Activated T-cell treated with anti-CD3 and anti-CD28 coated beads, Interleukin-2, amount 50 U/mL, for 4 hours (primary cell): ENCODE measurements around the gene DES. TPM values are rescaled to one million over a fixed set of nuclear protein-coding genes. Genes with fewer than 3 reads are reported as not detected.

Experiments used
- ATAC-seq, 2 donors: fragments of 200-7000 bp; cut with Tn5 transposase; one replicate each; pipeline ENCODE4 v1.10.0; 2021
- DNase-seq: peaks from one replicate; pipeline ENCODE4 v3.0.0-alpha.2; 2020
- H3K27me3 Mint-ChIP-seq: one replicate; pipeline ENCODE4 v1.8.0; 2021; ENCODE audit warnings: low read depth, mixed read lengths
- H3K36me3 Mint-ChIP-seq: one replicate; pipeline ENCODE4 v1.8.0; 2022; ENCODE audit warnings: mixed read lengths; ENCODE audit not compliant: insufficient read depth
- H3K4me1 Mint-ChIP-seq: one replicate; pipeline ENCODE4 v1.8.0; 2021; ENCODE audit warnings: low read depth, mixed read lengths
- H3K4me3 Mint-ChIP-seq: one replicate; pipeline ENCODE4 v1.8.0; 2021; ENCODE audit warnings: mild to moderate bottlenecking, moderate library complexity, mixed read lengths
- H3K9me3 Mint-ChIP-seq: one replicate; pipeline ENCODE4 v1.8.0; 2021; ENCODE audit warnings: mixed read lengths
- total RNA-seq, 3 donors: library from RNA; stranded (reverse); gene quantifications; one replicate each; pipeline ENCODE4 v1.2.1, GENCODE V29; 2021

The DES gene
- total RNA-seq, 3 donors from 2014 or later: 0.49 to 0.61 (median 0.58) TPM

DNA sequence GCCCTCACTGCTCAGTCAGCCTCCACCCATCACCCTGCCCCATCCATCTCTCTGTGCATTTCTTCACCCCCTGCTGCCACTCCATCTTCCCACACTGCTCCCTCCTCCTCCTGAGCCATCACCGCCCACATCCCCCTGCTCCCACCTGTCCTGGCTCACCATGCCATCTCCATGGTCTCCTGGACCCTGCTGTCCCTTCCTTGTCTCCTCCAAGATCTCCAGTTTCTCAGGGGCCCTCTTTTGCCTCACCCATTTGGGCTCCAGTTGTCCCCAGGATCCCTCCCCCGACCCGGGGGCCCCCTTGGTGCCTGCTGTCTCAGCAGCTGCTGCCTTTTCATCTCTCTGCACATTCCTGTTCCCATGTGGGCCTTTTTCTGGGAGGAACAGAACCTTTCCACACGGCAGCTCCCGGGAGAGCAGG is 27.1 kb downstream of the DES start:
- Mint-ChIP-seq H3K4me1 (peaks cover 17% of the 10 kb centered on the region), H3K9me3 (no peaks in the 10 kb centered on the region), H3K36me3 (no peaks in the 10 kb centered on the region), H3K4me3 (no peak overlapping the region), H3K27me3 (peaks cover 32% of the 10 kb centered on the region)
- DNase-seq: no peak
- no peak for ATAC-seq

DNA sequence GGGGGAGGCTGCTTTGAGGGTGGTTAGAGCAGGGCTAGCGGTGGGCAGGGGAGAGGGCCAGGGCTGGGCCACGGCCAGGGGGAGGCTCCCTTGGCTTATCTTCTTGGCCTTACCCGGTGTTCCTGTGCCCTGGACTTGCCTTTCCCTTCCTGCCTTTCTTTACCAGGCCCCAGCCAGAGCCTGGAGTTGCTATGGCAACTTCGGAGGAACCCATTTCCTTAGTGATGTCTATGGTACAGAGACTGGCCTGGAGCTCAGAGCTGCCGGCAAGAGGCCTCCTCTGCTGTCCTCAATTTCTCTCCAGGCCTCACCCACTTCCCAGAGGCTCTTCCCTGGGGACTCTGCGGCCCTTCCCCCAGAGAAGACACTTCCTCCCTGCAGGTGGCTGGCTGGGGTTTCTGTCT is 27.9 kb downstream of the DES start:
- no peaks in the 10 kb centered on the region for H3K36me3 Mint-ChIP-seq
- no peaks in the 10 kb centered on the region for H3K9me3 Mint-ChIP-seq
- ATAC-seq: no peak
- H3K4me3 Mint-ChIP-seq: no peak overlapping the region
- peaks cover 12% of the 10 kb centered on the region for H3K4me1 Mint-ChIP-seq
- H3K27me3 Mint-ChIP-seq: peaks cover 31% of the 10 kb centered on the region
- DNase-seq: no peak

DNA sequence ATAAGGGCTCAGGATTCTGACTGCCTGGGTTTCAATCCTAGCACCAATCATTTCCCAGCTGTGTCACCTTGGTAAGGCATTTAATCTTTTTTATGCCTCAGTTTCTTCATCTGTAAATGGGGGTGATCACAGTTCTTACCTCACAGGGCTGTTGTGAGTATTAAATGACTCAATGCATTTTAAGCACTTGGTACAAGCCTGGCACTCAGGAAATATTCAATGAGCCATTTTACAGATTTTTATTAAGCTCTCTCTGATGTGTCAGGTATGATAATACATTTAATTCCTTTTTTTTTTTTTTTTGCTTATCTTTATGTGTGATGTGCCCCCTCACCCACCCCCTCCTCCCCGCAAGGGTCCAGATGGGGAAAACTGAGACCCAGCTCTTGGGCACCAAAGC is 28.5 kb downstream of the DES start:
- Mint-ChIP-seq H3K27me3 (peaks cover 31% of the 10 kb centered on the region), H3K4me3 (no peak overlapping the region), H3K4me1 (peaks cover 9% of the 10 kb centered on the region), H3K9me3 (no peaks in the 10 kb centered on the region), H3K36me3 (no peaks in the 10 kb centered on the region)
- DNase-seq: no peak
- ATAC-seq: no peak

DNA sequence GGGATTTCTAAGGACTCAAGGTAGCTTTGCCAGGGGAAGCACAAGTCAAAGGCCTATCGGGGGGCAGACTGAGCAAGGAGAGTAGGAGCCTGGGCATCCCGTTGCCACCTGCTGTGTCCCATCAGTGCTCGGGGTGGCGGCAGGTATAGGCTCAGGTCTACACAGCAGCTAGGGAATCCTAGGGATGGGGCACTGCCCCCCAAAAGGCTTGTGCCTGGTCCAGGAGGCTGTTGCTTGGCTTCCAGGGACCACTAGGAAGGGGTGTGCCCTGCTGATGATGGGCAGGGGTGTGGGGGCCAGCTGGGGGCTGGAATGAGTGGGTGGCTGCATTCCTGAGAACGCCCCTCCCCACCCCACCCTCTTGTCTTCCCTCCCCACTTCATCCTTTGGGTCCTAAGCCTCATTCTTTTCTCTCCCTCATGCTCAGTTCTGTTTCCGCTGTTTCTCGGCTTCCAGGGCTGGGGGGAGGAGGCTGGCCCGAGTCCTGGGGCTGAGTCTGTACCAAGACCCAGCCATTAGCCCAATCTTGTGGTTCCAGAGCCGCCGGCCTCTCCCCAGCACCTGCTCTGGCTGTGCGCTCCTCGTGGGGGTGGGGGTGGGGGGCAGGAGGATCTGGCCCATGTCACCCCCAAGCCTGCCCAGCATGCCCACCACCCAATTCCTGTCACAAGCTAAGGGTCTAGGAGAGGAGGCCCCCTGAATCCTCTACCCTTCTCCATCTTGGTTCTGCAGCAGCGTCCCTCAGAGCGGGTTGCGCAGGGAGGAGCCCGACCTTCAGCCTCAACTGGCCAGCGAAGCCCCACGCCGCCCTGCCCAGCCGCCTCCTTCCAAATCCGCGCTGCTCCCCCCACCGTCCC is 29.3 kb downstream of the DES start:
- ATAC-seq (no peak), DNase-seq (no peak)
- no peak overlapping the region for H3K4me3 Mint-ChIP-seq
- no peaks in the 10 kb centered on the region for H3K36me3 Mint-ChIP-seq
- H3K27me3 Mint-ChIP-seq: peaks cover 31% of the 10 kb centered on the region
- no peaks in the 10 kb centered on the region for H3K9me3 Mint-ChIP-seq
- H3K4me1 Mint-ChIP-seq: peaks cover 9% of the 10 kb centered on the region

DNA sequence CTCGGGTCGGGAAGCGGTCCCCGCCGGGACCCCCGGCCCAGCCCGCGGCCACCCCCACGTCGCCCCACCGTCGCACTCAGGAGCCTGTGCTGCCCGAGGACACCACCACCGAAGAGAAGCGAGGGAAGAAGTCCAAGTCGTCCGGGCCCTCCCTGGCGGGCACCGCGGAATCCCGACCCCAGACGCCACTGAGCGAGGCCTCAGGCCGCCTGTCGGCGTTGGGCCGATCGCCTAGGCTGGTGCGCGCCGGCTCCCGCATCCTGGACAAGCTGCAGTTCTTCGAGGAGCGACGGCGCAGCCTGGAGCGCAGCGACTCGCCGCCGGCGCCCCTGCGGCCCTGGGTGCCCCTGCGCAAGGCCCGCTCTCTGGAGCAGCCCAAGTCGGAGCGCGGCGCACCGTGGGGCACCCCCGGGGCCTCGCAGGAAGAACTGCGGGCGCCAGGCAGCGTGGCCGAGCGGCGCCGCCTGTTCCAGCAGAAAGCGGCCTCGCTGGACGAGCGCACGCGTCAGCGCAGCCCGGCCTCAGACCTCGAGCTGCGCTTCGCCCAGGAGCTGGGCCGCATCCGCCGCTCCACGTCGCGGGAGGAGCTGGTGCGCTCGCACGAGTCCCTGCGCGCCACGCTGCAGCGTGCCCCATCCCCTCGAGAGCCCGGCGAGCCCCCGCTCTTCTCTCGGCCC is 30.1 kb downstream of the DES start:
- no peak overlapping the region for H3K4me3 Mint-ChIP-seq
- H3K27me3 Mint-ChIP-seq: peaks cover 30% of the 10 kb centered on the region
- DNase-seq (no peak), ATAC-seq (peak; percentile 53 to 56)
- no peaks in the 10 kb centered on the region for H3K36me3 Mint-ChIP-seq
- peaks cover 2% of the 10 kb centered on the region for H3K4me1 Mint-ChIP-seq
- no peaks in the 10 kb centered on the region for H3K9me3 Mint-ChIP-seq

DNA sequence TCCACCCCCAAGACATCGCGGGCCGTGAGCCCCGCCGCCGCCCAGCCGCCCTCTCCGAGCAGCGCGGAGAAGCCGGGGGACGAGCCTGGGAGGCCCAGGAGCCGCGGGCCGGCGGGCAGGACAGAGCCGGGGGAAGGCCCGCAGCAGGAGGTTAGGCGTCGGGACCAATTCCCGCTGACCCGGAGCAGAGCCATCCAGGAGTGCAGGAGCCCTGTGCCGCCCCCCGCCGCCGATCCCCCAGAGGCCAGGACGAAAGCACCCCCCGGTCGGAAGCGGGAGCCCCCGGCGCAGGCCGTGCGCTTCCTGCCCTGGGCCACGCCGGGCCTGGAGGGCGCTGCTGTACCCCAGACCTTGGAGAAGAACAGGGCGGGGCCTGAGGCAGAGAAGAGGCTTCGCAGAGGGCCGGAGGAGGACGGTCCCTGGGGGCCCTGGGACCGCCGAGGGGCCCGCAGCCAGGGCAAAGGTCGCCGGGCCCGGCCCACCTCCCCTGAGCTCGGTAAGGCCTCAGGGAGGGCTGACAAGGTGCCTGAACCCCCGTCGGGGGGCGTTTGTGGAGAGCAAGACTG is 30.7 kb downstream of the DES start:
- peaks cover 2% of the 10 kb centered on the region for H3K4me1 Mint-ChIP-seq
- DNase-seq (no peak), ATAC-seq (peak; percentile 70 to 74)
- H3K4me3 Mint-ChIP-seq: no peak overlapping the region
- no peaks in the 10 kb centered on the region for H3K9me3 Mint-ChIP-seq
- peaks cover 30% of the 10 kb centered on the region for H3K27me3 Mint-ChIP-seq
- no peaks in the 10 kb centered on the region for H3K36me3 Mint-ChIP-seq

DNA sequence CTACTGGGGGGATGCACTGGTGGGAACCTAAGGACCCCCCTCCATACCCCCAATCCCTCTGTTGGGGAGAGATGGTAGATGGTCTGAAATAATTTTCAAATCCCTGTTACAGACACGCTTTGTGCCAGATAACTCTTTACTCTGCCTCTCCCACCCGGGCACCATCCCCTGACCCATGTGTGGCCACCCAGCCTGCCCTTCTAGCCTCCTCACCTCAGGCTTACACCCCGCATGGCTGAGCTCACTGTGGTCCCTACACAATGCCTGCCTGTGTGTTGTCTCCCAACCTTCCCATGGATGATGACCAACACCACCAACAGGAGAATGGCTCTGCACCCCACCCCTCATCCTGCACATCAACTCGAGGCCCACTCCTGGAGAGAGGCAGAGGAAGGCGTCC is 31.4 kb downstream of the DES start:
- DNase-seq (no peak), ATAC-seq (no peak)
- no peaks in the 10 kb centered on the region for H3K9me3 Mint-ChIP-seq
- H3K4me3 Mint-ChIP-seq: no peak overlapping the region
- peaks cover 30% of the 10 kb centered on the region for H3K27me3 Mint-ChIP-seq
- H3K36me3 Mint-ChIP-seq: no peaks in the 10 kb centered on the region
- H3K4me1 Mint-ChIP-seq: peaks cover 2% of the 10 kb centered on the region

DNA sequence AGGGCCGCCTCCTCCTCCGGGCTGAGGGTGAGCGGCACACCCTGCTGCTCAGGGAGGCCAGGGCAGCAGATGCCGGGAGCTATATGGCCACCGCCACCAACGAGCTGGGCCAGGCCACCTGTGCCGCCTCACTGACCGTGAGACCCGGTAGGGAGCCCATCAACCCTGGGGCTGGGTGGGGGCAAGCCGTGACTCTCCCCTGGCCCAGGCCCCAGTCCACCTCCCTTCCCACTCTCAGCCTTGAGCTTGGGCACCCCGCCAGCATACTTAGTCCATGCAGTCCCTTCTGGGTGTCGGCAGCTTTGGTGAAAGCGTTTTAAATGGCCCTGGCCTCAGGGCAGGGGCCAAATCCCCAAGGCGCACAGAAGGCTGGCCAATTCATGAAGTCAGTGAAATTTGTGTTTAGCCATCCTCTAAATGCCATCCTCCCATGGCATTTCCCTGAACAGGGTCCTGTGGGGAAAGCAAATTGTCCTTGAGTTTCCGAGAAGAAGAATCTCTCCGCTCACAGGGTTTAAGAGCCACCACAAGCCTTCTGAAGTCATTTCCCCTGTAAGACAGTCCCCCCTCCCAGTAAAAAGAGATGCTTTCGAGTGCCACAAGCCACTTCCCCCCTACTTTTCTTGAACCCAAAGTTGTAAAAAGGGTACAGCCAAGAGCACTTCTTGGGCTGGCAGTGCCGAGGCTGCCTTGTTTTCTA is 33.6 kb downstream of the DES start:
- Mint-ChIP-seq H3K9me3 (no peaks in the 10 kb centered on the region), H3K27me3 (peaks cover 28% of the 10 kb centered on the region), H3K4me3 (no peak overlapping the region), H3K36me3 (no peaks in the 10 kb centered on the region), H3K4me1 (peaks cover 2% of the 10 kb centered on the region)
- DNase-seq (no peak), ATAC-seq (no peak)

DNA sequence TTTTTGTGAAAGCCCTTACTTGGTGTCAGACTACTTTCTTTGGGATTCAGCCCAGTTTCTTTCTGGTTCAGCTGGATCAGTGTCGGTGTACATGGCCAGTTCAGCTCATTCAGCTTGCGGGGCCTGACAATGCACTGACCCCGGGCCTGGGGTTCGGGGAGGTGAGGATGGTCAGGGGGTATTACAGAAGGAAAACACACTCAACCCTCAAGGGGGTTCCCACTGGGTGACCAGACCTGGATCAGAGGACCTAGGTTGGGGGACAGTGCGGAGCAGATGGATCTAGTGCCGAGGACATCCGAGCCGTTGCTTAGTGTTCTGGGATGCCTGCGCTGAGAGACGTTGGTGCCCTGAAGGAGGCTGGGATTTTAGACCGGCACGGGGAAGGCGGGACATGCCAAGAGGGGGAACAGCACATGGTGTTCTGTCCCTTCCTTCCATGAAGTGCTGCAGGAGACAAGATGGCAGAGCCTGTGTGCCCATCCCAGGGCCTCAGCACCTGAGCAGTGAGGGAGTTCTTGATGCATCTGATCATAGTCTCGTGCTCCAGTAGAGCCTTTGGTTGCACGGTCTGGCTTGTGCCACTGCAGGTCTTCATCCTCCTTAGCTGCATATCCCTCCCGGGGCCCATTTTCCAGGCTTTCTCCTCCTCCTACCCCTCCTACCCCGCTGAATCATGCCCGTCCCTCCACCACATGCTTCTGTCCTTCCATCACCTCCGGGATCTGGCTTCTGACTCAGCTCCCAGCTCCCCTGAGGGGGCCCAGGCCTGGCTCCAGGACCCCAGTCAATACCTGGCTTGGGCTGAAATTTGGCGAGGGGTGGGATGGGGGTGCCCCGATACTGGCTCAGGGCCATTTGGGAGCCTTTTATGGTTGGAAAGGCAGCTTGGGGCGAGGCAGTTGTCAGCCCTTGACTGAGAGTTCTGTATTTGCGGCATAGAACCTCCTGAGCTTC is 34.5 kb downstream of the DES start:
- no peak for DNase-seq
- peaks cover 2% of the 10 kb centered on the region for H3K4me1 Mint-ChIP-seq
- H3K4me3 Mint-ChIP-seq: no peak overlapping the region
- H3K27me3 Mint-ChIP-seq: peaks cover 21% of the 10 kb centered on the region
- no peaks in the 10 kb centered on the region for H3K36me3 Mint-ChIP-seq
- no peak for ATAC-seq
- H3K9me3 Mint-ChIP-seq: no peaks in the 10 kb centered on the region

DNA sequence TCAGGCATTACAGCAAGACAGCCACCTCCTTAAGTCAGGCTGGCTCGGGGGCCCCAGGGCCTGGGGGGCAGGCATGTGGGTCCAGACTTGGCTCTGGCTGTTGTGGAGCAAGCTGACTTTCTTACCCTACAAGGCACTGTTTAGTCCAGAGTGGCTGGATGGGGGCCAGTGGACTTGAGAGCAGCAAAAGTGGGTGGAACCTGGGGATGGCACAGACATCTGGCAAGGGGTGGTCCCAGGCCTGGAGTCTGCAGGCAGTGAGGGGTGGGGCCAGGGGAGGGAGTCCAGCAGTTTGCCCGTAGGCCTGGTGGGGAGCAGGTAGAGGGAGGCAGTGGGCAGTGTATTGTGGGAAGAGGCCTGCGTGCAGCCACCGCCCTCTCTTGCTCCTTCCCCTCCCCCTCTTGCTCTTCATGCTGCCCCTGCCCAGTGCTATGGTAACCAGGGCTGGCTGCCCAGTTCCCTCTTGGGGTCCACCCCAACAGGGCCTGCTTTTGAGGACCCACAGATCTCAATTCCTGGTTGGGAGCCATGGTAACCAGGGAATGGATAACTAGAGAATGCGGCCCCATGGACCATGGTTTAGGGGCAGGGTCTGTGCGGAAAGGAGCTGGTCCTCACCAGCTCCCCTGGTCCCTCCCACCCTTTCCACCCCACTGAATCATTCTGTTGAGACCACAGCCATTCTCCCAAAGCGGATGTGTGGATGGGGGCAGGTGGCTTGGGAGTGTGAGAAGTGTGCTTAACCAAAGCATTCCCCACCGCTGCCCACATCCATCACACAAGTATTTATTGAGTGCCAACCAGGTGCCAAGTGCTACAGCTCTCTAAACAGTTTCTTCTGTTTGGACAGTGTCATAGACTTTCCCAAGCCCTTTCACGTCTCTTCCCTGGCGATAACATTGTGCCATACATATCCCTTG is 35.8 kb downstream of the DES start:
- peaks cover 20% of the 10 kb centered on the region for H3K27me3 Mint-ChIP-seq
- no peaks in the 10 kb centered on the region for H3K9me3 Mint-ChIP-seq
- H3K36me3 Mint-ChIP-seq: no peaks in the 10 kb centered on the region
- DNase-seq (no peak), ATAC-seq (no peak)
- peaks cover 5% of the 10 kb centered on the region for H3K4me1 Mint-ChIP-seq
- H3K4me3 Mint-ChIP-seq: no peak overlapping the region

DNA sequence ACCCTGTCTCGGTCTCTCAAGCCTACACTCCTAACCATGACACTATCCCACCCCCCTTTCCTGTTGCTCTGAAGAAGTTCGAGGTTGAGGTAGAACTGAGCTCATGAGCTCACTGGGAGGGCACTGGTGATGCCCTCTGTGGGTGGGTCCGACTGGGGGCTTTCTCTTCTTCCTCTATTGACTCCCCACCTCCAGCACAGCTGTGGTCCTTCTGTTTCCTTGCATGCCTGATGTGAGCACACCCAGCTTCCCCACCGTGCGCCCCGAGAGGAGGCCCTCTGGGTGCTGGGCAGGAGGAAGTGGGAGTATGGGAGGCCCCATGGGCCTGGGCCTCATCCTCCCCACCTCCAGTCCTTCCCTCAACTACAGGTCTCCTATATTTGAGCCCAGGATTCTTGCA is 37.4 kb downstream of the DES start:
- Mint-ChIP-seq H3K36me3 (no peaks in the 10 kb centered on the region), H3K4me3 (no peak overlapping the region), H3K27me3 (peaks cover 9% of the 10 kb centered on the region), H3K4me1 (peaks cover 3% of the 10 kb centered on the region), H3K9me3 (no peaks in the 10 kb centered on the region)
- no peak for ATAC-seq
- no peak for DNase-seq

DNA sequence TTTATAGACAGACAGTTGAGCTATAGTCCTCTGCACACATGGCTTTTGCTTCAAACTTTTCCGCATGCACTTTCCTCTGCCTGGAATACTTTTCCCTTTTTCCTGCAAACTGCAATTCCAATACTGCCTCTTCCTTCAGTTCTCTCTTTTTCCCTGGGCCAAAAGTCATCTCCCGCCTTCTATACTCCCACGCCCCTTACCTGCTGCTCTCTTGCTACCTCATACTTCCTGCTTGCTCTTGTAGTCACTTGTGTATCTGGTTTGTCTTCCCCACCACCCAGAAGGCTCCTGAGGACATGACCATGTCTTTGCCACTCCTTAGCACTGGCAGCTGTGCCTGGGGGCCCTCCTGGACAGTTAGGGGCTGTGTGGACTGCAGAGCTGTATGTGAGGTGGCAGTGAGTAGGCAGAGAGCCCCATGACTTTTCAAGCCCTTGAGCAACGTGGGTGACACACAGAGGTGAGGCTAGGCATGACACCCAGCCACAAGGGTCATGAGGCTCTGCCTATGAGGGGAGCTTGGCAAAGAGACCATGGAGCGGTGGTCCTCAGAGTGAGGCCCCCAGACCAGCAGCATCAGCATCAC is 39.7 kb downstream of the DES start:
- Mint-ChIP-seq H3K4me1 (peaks cover 3% of the 10 kb centered on the region), H3K4me3 (no peak overlapping the region), H3K36me3 (no peaks in the 10 kb centered on the region), H3K27me3 (peaks cover 4% of the 10 kb centered on the region), H3K9me3 (no peaks in the 10 kb centered on the region)
- no peak for DNase-seq
- ATAC-seq: peak; percentile 60 to 79
